ENCODE data around the gene ITGAE.
A peak's percentile ranks its signal among the peaks of the same experiment; 100 is the strongest.
"Not testable (repeated sequence)": the region's sequence is repeated elsewhere in the genome, so short reads cannot be mapped to it uniquely, and the experiment has no call there.

ITGAE gene

DNA sequence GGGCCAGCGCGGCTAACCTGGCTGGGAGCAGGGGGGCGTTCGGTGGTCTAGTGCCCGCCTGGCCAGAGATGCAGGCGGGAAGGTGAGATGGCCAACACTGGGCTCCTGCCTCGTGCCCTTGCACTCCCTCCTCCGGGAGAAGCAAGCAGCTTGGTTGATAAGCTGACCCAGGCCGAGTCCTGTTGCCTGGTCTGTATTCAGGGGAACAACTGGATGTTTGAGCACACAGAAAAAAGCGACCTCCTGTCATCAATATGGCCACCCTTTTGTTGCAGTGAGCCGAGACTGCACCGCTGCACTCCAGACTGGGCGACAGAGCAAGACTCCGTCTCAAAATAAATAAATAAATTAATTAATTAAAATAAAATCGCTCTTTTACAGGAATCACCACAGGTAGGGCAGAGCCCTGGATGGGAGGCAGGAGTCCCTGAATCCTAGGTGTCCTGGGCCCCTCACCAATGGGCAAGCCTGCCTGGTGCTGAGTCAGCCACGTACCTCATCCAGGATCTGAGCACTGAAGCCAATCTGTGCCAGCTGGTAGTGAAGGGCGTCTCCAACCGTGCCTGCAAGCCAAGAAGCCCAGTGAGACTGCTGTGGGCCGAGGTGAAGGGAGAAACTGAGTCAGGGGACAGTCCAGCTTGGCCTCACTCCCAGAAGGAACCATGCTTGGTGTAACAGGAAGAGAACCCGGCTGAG, 45.5 kb downstream of the ITGAE start:
- no peak for DNase-seq

DNA sequence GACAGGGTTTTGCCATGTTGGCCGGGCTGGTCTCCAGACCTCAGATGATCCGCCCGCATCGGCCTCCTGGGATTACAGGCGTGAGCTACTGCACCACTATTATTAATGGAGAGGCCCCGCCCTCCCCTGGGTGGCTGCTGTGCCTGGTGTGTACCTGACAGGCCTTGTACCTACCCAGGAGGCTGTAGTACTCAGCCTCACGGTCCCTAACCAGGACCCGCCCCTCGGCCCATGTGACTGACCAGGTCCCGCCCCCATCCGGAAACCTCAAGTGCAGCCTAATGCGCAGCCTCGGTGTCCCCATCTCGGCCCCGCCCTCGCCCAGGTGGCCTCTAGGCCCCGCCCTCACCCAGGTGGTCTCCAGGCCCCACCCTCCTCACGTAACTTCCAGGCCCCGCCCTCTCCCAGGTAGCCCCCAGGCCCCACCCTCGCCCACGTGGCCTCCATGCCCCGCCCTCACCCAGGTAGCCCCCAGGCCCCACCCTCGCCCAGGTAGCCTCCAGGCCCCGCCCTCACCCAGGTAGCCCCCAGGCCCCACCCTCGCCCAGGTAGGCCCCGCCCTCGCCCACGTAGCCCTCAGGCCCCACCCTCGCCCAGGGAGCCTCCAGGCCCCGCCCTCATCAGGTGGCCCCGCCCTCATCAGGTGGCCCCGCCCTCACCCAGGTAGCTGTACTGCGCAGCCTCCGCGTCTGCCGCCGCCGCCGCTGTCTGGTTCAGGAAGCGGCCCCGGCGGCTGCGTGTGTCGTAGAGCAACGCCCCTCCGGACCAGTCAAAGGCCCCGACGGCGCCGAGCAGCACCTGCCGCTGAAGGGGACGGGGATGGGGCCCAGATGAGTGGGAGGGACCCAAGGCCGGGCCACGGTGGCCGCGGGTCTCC, 46.3 kb downstream of the ITGAE start:
- peak; percentile 36 to 76 (median 66) for DNase-seq

- no peak for DNase-seq
These were observed 46.9 kb downstream of the ITGAE start for GRCh38 chr17:3754066-3754457.

- DNase-seq, result no peak
These were observed 47.4 kb downstream of the ITGAE start for GRCh38 chr17:3753624-3754023.

GRCh38 chr17:3751836-3752235, 49.2 kb downstream of the ITGAE start:
- no peak for DNase-seq

DNA sequence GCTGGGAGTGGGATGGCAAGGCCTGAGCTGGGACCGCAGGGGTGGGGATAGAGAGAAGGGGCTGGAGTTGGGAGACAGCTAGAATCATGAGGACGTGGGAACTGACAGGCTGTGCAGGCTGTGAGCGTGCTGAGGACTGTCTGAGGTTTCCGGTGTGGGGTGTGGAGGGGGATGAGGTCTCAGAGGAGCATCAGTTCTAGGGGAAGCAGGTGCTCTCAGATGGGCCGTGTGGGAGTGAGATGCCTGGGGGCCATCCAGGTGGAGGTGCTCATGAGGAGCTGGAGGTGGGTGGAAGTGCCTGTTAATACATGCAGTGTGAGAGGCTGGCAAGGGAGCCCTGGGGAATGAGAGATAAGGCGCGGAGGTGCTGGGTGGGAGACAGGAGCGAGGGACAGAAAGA, 50.1 kb downstream of the ITGAE start:
- DNase-seq, result peak in 1 of 4 experiments; percentile 10

- no peak for DNase-seq
These were observed 50.7 kb downstream of the ITGAE start for GRCh38 chr17:3750296-3750695.

- no peak for DNase-seq
These were observed 52.4 kb downstream of the ITGAE start for GRCh38 chr17:3748576-3748975.

GRCh38 chr17:3747805-3748204, 53.2 kb downstream of the ITGAE start:
- DNase-seq, result no peak

DNA sequence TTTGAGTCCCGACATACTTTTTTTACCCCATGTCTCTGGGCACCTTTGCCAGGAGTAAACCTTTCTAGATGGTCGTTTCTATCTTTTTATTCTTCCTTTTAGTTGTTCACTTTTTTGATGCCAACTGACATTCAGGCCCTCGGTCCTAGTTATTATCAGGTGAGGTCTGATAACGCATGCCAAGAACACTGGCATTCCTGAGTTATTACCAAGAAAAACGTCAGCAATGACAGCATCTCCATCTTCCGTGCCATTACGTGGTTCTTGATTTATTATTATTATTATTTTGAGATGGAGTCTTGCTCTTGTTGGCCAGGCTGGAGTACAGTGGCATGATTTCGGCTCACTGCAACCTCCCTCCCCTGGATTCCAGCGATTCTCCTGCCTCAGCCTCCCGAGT, 55.9 kb downstream of the ITGAE start:
- no peak for DNase-seq

DNA sequence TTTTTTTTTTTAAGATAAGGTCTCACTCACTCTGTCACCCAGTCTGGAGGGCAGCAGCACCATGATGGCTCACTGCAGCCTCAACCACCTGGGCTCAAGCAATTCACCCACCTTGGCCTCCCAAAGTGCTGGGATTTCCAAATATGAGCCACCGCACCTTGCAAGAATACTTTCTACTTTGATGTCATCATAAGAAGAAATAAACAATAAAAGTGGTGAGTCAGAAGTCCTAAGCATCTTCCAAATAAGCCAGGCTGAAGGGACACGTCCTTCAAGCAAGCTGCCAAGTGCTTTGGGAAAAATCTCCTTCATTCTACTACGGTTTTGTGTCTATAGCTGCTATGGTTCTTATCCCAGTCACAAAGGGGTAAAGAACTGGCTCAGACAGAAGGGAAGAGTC, 57.0 kb downstream of the ITGAE start:
- no peak for DNase-seq

GRCh38 chr17:3740611-3741073, 60.3 kb downstream of the ITGAE start:
- DNase-seq, result no peak

DNA sequence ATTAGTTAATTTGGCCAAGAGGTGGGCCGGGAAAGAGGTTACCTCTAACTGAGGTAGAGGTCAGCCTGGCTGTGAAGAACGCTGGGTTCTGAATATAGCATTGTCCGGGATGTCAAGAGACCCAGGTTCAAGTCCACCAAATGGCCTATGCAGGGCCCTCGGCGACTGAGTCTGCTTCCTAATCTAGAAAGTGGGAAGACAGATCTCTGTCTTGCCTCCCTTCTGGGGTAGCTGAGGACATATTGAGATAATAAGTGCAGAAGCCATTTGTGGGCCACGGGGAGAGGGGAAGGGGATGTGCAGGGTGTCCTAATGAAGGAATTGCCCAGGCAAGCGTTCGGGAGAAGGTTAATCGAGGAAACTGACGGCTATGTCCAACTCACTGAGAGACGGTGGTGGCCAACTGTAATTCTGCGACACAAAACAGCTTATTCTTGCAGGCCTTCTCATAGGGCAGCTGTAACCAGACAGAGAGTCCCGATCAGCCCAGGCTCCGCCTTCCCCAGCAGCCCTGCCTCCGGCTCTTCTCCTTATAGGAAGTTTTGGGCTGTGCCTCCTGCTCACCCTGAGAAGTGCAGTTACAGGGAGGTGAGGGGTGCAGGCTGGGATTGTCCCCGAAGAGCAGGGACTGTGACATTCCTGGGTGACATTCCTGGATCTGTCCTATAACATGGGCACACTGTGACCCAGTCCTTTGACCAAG, 61.4 kb downstream of the ITGAE start:
- no peak for DNase-seq

DNA sequence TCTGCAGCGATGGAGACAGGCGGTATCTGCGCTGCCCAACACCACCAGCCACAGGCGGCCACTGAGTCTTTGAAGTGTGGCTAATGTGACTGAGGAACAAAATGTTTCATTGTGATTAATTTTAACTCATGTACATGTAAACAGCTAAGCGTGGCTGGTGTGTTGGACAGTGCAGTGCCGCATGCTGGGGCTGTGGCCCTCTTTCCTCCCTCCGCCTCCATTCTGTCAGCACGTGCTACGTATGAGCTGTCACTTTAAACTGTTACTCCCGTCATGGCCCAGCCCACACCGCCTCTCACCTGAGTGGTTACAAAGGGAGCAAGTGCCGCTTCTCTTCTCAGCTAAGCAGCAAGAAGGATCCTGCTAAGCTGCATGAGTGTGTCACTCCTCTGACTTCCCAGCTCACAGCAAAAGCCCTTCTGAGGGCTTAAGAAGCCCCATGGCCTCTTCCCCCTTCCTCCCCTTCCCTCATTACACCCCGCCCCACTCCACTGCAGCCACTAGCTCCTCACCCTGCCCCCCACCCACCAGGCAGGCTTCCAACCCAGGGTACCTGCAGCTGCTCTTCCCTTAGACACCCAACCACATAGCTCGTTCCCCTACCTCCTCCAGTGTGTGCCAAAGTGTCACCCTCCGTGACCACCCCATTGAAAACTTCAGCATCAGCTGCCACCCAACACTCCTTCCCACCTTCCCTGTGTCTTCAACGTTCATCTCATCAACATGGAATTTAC, 62.3 kb downstream of the ITGAE start:
- peak; percentile 37 to 43 (median 39) for DNase-seq

GRCh38 chr17:3735515-3735914, 65.5 kb downstream of the ITGAE start:
- DNase-seq, result no peak

DNA sequence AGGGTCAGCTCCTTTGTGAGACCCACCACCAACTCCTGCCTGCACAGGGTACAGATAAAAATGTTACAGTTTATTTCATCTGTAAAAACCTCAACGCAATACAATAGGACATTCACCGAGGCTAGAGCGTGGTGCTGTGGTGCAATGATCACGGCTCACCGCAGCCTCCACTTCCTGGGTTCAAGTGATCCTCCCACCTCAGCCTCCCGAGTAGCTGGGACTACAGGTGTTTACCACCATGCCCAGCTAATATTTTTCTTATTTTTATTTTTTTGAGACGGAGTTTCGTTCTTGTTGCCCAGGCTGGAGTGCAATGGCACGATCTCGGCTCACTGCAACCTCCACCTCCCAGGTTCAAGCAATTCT, 66.1 kb downstream of the ITGAE start:
- DNase-seq, result not testable (repeated sequence)

DNA sequence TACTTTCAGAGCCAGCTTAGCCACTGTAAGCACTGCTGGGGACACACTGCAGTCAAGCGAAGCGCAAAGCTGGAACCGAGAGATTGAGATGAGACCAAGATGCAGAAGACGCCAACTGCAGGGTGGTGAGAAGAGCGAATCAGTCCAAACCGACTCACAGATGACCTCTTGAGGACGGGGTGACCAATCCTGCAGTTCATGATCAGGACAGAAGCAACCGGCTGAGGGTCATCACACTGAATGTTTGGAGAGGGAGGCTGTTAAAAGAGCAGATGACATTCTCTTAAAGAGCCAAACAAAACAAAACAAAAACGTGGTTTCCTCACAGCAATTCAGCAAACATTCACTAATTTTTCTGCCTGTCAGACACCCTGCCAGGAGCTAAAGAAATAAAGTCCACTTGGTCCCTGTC, 68.8 kb downstream of the ITGAE start:
- no peak for DNase-seq

DNA sequence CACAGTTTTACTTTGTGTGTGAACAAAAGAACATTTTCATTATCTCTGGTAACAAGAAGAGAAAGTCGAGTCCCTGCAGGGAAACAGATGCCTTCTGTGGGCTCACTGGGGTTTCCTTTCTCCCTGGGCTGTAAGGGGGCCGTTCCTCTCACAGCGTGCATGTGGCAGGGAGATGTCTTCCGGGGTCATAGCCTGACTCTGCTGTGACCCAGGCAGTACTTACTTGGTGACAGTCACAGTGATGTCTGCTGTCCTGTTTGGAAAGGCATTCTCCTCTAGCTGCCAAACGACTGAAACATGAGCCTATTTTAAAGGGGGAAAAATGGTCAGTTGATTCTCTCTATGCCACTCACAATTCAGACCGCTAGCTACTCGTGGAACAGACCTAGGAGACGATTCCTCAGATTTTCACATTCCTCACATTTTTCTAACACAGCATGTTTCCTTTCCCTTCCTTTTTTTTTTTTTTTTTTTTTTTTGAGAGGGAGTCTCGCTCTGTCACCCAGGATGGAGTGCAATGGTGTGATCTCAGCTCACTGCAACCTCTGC, 70.0 kb downstream of the ITGAE start:
- DNase-seq, result no peak

DNA sequence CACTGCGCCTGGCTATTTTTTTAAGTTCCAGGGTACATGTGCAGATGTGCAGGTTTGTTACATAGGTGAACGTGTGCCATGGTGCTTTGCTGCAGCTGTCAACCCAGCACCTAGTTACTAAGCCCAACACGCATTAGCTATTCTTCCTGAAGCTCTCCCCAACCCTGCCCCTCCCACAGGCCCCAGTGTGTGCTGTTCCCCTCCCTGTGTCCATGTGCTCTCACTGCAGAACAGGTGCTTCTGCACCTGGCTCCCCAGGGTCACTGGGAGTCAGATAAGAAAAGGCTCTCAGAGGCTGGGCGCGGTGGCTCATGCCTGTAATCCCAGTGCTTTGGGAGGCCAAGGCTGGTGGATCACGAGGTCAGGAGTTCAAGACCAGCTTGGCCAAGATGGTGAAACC, 71.1 kb downstream of the ITGAE start:
- no peak for DNase-seq

- DNase-seq, result not testable (repeated sequence)
These were observed 72.9 kb downstream of the ITGAE start for GRCh38 chr17:3728099-3728498.

DNA sequence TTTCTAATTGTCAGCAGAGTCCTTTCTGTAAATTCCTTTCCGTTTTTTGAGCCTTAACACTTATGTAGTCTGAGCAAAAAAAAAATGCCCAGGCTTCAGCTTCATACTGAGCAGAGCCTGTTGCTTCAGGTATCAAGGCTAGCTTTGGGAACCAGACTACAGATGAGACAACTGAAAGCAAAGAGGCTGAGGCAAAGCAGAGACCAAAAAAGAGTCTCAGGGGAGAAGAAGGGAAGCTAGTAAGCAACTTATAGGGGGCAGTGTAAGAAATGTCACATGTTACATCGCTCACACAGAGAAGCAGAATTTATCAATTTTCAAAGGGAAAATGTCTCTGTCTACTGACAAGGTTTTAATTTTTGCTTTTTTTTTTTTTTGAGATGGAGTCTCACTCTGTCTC, 73.9 kb downstream of the ITGAE start:
- no peak for DNase-seq

DNA sequence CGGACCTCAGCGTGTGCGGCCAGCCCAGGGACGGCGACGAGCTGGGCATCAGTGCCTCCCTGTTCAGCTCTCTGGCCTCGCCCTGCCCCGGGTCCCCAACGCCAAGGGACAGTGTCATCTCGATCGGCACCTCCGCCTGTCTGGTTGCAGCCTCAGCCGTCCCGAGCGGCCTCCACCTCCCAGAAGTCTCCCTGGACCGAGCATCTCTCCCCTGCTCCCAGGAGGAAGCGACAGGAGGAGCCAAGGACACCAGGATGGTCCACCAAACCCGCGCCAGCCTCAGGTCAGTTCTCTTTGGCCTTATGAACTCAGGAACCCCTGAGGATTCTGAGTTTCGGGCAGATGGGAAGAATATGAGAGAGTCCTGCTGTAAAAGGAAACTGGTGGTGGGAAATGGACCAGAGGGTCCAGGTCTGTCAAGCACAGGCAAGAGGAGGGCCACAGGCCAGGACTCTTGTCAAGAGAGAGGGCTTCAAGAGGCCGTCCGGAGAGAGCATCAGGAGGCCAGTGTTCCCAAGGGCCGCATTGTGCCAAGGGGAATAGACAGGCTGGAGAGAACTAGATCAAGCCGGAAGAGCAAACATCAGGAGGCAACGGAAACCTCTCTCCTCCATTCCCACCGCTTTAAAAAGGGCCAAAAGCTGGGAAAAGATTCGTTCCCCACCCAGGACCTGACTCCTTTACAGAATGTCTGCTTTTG, 76.5 kb downstream of the ITGAE start:
- no peak for DNase-seq
